ENCODE data around the gene SMLR1.
"Not testable (repeated sequence)": the region's sequence is repeated elsewhere in the genome, so short reads cannot be mapped to it uniquely, and the experiment has no call there.

SMLR1 gene

DNA sequence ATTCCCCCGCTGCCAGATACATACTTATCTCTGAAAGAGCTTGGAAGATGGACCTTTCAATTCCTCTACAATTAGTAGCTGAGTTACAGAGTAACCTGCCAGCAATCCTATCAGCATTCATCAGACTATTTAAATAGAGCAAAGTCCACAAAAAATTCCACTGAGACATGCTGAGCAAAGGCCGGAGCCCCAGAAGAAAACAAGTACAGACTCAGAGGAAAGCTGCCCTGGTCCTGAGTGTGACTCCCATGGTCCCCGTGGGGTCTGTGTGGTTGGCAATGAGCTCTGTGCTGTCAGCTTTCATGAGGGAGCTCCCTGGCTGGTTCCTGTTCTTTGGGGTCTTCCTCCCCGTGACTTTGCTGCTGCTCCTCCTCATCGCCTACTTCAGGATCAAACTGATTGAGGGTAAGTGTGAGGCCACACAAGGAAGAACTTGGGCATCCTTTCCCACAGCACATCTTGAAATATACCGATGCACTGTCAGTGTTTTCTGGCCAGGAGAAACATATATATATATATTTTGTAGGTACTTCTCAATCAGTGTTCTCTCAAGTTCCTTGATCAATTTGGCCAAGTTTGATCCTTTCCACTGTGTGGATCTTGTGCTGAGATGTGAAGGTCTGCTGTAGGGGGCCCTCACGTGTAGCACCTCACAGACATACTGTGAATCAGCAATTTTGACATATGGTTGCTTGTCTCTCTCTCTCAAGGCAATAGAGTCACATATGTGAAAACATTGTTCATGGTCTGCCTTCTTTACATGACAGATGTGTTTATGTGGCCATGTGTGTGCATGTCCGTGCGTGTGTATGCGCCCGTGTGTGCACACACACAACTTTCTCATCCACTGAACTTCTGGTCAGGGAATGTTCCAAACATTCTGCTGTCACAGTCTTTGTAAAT is at the start of gene SMLR1:
TSS of gene SMLR1 (plus strand) at position 160 of the 903 bp plus-strand sequence. CDS start at position 168, 8 bp downstream.
- no peak for DNase-seq (ENCODE audit: low read depth, low spot score)

DNA sequence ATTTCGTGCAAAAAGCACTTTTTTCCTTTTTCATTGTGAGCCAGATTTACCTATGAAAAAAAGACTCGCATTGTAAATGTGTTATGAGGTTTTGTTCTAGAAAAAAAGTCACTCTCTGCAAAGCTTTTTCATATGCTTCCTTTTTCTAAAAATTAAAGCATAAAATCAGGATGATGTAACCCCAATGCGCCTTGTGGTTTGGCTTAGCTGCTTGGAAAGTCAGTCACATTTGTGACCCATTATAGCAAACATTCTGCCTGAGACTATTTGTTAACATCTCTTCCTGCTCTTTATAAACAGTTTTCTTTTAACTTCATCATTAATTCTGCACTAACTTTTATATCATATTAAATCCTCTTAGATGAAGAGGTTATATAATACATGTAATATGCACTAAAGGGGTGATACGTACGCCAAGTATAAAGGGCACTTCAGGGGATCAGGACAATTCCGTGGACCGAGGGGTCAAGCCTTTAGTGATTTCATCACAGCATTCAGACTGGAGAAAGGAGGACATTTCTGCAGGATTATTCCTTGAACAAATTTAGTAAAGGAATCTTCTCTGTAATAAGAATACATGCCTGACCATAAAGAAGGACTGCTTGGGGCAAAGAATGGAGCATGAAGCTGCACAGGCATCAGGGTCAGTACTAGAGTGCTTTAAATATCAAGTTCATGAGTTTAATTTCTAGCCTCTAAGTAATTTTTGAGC is 48.1 kb upstream of the SMLR1 start:
- no peak for DNase-seq (ENCODE audit: low read depth, low spot score)

DNA sequence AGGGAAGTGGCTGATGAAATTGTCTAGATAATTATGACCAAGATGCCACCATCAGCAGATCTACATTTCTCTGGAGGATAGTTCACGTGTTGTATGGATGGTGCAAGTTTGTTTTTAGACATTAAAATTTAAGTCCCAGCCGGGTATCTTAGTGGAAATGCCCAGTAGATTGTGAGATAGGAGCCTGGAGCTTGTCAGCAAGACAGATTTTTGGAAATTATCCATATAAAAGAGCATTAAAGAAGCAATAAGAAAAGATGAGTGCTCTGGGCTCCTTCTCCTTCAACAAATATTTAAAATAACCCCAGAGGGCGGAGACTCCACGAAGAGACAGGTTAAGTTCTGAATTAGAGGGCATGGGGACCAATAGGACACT is 47.6 kb upstream of the SMLR1 start:
- DNase-seq (ENCODE audit: low read depth, low spot score): no peak

DNA sequence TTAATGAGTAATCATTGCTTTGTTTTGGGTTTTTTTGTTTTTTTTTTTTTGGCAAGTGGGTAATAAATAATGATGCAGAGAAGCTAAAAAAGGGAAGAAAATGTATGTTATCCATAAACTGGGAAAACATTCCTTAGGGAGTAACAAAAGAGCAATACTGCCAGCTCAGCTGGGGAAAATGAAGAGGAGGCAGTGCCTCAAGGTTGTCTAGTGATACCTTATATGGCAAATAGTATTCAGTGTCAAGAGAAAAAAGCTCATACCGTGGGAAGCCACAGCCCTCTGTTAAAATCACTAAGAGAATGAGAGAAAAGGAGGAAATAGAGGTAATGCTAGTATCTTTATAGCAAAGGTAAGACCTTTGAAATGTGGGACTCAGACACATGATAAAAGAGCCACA is 47.1 kb upstream of the SMLR1 start:
- DNase-seq (ENCODE audit: low read depth, low spot score): no peak

DNA sequence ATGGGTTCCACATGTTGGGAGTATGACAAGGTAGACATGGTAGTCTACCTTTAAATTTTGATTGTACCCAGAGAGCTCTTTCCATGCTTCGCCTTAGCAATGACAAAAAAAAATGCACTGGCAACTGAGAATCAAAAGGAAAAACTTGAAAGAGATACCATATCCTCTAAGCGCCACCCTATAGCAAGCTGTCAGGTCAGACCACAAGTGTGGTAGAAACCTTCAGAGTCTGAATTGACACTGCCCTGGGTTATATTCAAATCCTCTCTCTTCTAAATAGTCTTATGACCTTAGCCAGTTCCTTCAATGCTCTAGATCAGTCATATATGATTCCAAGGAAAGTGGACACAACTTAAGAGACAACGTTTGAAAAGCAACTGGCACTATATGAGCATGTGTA is 45.6 kb upstream of the SMLR1 start:
- DNase-seq (ENCODE audit: low read depth, low spot score): no peak

DNA sequence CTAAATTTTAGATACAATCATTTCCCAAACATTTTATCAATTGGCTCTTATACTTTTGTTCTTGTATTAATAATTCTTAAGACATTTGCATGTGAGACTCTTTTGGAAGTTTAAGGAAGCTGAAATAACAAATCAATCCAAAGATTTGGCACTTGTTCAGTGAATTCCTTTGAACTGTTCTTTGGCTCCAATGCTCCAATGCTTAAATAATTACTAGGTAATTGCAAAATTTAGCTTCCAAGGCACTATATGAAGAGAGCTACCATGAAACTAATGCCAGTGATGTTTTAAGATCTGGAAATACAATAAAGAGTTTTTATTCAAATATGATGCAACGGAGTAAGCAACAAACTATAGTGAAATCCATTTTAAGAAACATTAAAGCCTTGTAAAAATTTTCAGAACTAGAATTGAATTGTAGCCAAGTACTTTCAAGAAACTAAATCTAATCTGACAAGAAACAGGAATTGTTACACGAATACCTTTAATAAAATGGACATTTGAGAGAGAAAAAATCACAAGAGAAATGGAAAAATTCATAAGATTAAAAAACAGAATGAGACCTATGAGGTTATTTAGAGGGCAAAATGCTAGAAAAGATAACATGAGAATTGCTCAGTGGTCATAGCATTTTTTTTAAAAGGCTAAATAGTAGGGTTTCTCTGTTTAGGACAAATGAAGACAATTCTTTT is 43.6 kb upstream of the SMLR1 start:
- no peak for DNase-seq (ENCODE audit: low read depth, low spot score)

DNA sequence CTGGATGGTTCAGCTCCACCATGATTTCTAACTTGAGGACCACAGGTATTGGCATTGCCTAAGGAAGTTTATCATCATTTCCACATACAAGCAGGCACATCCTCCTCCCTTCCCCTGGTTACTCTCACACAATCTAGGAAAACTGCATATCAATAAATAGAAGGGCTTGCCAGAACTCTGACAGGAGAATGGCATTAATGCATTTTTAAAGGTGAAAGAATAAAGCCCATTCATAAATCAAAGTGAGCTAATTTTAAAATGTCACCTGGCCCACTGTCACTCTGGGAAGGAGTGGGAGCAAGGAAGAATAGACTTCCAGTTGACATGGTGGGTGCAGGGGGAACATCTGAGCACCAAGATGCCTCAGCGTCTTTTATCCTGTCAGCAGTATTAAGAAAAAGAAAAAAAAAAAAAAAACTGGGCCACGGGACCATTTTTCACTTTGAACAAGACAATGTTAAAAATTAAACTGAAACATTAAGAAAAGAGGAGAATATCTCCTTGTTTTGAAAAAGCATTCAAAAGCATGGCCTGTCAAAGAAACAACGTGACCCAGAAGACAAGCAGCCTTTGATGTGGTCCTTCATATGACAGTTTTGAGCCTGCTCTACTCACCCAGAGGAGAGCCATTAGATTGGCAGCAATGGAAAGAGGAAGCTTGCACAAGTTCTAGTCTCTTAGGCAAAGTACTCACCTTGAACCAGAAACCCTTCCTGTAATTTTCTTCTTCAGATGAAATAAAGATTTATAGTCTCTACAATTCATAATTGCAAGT is 39.3 kb upstream of the SMLR1 start:
- no peak for DNase-seq (ENCODE audit: low read depth, low spot score)

DNA sequence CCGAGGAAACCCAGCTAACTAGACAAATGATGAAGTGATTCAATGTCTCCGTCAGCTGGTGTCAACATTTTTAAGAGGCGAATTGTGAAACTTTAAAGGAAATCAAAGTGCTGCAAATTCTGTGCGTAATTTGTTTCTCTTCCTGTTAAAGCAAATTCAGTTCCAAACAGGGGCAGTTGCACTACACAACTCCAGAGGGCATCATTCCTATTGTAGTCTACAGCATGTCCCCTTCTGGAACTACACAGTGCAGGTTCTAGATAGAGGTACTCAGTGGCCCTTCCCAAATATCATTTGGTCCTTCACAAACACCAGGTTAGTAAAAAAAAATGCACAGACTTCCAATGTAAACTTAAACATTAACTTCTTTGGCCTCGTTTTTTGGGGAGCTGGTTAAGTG is 38.3 kb upstream of the SMLR1 start:
- no peak for DNase-seq (ENCODE audit: low read depth, low spot score)

DNA sequence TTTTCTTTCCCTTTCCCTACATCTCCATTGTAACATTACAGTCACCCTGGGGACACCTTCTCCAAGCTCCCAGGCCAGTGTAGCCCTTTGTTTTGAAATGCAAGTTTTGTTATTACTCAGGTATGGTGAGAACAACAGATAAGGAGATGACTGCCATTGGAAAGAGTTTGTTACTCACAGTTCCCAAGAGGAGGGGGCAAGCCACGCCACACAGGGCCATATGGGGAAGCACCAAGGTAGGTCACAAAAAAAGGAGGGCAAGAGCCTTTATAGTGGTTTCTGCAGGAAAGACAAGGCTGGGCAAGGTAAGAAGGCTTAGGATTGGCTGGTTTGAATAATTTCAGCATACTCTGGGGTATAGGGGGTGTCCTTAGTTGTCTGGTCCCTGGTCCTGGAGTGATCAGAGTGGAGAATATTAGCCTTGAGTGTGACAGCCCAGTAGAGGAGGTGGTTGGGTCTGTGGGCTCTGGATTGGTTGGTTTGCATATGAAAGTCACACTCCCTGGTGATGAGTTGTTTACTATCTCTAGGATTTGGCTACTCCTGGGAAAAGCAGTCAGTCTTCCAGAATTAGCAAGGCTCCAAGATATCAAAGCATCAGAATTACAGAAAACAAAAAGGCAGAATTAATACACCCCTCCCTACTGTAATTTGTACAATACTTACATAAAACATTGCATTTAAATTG is 33.1 kb upstream of the SMLR1 start:
- DNase-seq (ENCODE audit: low read depth, low spot score): no peak

DNA sequence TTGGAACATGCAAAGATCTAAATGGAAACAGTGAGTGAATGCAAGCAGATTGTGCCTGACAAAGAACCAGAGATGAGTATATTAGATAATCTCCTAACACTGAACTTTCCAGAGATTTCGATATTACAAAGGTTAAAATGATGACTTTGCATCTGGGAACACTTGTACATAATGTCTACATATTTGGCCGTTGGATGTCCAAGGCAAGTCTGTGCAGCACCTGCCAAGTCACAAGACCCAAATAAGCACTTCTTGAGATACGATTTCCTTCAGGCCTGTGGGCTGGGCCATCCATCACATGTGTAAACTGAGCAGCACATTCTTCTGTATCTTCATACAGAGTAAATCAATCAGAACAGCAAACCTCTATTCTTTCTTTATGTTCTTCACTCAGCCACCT is 32.5 kb upstream of the SMLR1 start:
- no peak for DNase-seq (ENCODE audit: low read depth, low spot score)

DNA sequence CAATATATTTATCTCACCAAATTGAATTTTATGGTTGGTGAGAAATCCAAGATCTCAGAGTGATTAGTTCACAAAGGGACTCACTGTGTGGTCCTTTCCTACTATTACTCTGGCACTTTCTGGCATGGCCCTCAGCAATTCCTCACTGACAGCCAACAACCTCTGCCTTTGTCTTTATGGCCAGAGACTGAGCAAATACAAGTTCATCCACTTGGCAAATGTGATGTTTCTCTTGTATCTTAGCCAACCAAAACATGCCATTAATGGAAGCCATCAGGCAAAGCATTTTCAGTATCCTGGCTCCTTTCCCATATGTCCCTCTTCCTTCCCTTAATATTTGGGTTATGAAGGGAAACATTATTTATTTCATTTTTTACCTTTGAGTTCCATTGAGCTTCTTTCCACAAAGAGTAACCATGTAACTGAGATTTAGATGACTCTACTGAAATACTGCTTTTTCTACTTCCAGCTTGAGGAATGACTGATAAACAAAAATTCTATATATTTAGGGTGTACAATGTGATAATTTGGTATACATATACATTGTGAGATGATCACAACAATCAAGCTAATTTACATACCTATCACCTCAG is 30.8 kb upstream of the SMLR1 start:
- DNase-seq (ENCODE audit: low read depth, low spot score): peak; percentile 63

DNA sequence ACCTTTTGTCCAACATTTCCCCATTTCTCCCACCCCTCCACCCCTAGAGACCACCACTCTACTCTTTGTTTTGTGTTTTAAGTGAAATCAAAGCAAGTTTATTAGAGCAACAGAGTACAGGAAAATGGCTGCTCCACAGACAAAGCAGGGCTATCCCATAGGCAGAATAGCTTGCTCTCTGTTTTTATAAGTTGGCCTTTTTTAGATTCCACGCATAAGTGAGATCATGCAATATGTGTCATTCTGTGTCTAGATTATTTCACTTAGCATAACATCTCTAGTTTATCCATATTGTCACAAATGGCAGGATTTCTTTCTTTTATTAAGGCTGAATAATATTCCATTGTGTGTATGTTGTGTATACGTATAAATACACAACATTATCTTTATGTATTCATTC is 30.1 kb upstream of the SMLR1 start:
- no peak for DNase-seq (ENCODE audit: low read depth, low spot score)

DNA sequence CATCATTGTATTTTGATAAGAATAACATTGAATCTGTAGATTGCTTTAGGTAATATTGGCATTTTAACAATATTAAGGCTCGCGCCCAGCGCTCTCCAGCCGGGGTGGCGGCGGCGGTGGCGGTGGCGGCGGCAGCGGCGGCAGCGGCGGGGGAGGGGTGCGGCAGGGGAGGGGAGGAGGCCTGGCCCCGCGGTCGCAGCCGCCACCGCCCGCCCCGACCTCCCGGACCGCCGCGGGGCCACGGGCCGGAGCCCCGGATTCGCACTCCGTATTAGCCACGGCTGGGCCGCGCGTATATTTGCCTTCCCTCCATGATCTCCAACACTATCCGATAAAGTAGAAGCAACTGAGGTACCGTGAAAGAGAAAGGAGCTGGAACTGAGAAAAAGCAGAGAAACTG is 25.8 kb upstream of the SMLR1 start:
- DNase-seq (ENCODE audit: low read depth, low spot score): not testable (repeated sequence)

DNA sequence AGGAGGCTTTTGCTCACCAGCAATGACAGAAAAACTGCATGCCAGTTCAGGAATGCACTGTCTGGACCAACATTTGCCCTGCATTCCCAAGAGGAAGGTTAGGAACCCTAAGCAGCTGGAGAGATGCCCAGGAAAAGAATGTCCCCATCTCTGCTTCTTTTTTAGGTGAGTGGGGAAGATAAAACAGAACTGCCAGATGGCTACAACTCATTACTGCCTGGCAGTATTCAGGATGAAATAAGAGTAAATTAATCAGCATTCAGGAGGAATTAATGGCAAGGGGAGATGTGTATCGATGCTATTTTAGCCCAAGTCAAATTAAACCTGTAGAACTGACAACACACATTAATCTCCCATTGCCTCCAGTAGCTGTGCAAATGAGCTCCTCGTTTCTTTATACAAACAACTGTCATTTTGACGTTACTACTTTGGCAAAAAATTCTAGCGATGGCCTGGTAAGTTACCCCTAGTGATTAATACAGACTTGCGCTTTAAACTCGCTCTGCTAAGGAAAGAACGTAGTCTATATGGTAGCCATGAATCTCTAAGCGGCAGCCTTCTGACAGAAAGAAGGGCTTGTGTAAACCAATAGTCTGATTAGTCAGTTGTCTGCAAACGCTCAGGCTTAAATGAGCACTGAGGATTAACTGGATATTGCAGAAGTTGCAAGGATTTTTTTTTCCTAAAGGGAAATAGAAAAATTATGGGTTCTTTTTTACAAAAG is 16.7 kb upstream of the SMLR1 start:
- DNase-seq (ENCODE audit: low read depth, low spot score): no peak

DNA sequence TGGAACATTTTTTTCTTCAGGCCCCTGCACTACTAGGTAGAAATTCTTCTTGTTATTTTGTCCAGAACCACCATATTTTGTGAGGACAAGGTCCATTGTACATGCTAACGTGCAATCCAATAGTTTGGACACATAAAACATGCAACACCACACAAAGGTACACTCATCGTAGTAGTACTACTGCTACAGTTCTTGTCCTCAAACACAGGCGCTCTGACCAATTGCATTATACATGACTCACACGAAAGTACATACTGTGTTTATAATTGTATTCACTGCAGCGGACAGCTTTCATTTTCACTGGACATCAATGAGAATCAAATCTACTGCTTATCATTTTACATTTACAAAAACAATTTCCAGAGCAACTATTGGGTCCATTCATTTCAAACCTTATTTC is 15.3 kb upstream of the SMLR1 start:
- no peak for DNase-seq (ENCODE audit: low read depth, low spot score)

DNA sequence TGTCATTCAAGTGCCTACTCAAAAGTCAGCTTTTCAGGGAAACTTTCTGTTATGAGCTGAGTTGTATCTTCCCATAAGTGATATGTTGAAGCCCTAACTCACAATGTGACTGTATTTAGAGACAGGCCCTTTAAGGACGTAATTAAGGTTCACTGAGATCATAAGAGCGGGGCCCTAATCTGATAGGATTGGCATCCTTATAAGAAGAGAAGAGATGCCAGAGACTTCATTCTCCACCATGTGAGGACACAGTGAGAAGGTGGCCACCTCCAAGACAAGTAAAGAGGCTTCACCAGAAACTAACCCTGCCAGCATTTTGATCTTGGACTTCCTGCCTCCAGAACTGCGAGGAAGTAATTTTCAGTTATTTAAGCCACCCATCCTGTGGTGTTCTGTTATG is 12.7 kb upstream of the SMLR1 start:
- DNase-seq (ENCODE audit: low read depth, low spot score): no peak

DNA sequence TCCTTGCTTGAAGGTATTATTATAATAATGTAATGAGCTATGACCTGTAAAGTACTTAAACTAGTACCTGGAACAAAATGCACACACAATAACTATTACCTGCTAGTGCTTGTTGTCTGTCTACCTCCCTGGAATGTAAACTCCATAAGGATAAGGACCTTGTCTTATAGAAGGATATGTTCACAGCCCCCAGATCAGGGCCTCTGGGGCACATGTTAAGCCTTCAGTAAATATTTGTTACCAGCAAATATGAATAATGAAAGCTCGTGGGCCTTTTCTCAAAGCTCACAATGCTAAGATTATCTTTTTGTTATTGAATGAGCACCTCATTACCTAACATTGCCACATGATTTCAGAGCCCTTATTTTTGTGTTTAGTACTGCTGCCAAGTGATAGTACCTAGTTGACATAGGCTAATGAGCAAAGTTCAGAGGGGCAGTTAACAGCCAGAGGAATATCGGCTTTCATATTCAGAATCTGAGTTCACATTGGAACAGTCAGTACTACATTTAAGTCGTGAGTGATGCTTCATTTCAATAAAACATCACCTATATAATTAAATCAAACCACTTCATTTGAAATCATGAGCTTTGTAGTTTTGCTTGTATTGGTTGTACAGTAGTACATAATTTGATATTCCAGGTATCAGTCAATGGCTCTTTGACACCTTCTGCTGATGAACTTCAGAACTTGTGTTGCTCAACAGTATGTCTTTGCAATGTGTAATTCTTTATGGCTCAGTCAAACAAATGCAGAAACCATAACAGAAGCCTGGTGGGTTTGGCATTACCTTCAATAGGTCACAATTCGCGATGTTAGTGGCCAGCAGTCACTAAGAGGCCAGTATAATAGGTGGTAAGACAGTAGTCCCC is 11.8 kb upstream of the SMLR1 start:
- no peak for DNase-seq (ENCODE audit: low read depth, low spot score)

DNA sequence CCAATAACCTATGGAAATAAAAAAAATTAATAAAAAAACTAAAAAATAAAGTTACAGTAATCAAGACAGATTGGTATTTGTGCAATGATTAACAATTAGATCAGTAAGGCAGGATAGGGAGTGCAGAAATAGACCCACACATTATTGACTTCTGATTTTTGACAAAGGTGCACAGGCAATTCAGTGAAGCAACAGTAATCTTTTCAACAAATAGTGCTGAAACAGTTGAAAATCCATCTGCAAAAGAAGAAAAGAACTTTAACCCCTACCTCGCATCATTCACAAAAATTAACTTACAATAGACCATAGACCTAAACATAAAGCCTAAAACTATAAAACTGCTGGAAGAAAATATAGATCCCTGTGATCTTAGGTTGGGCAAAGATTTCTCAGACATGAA is 4.5 kb upstream of the SMLR1 start:
- no peak for DNase-seq (ENCODE audit: low read depth, low spot score)

Measured in smooth muscle cell of the brain vasculature (primary cell).